HS-27A (cell line): ENCODE measurements around the gene ZBTB20.

ENCODE experiments used
- DNase-seq: peaks from one replicate; pipeline ENCODE4 v3.0.0-alpha.2; 2012; ENCODE audit warnings: low read depth, missing footprints

Gene ZBTB20

DNA sequence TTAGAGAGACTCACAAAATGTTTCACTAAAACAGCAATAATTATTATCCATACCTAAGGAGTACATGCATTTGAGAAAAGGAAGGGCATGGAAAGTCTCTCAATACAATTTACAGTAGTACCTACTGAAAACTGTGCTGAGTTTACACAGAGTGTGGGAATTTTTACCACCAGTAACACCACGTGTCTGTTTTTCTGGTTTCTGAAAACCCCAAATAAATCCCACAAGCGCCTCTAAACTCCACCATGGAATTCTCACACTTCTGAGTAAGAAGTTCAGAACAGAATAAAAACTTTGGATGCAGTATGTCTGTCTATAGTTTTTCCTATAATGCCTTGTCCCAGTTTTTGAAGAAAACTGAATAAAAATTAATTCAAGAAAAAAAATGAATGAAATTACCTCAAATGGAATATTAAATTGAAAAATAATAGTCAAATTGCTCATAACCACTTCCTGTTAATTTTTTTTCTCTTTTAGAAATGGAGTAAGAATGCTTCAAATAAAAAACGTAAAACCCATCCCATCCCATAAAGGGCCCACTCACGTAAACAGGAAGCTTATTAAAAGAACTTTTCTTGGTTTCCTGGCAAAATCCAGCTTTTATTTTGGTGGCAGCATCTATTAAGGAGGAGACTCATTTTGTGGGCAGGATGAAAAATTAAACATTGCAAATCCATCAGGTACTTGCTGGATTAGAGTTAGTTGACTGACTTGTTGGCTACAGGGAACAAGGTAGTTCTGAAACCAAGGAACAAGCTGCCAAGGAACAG, 475.2 kb downstream of the ZBTB20 start:
- DNase-seq, result no peak

DNA sequence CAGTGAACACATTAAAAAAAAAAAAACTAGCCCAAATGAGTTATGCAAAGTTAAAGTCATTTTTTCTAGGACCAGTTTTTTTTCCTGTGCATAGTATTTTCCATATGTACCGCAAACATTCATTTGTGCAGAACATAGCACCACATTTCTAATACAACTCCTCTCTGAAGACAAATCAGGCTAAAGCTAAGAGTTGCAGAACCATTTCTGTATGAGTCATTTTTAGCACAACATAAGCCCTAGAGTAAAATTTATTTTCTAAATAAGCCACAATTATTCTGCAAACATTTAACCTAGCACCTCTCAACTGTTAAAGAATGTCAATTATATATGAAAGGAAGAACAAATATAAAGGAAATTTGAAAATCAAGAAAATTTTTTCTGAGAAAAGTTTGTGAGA, 477.5 kb downstream of the ZBTB20 start:
- DNase-seq, result no peak

DNA sequence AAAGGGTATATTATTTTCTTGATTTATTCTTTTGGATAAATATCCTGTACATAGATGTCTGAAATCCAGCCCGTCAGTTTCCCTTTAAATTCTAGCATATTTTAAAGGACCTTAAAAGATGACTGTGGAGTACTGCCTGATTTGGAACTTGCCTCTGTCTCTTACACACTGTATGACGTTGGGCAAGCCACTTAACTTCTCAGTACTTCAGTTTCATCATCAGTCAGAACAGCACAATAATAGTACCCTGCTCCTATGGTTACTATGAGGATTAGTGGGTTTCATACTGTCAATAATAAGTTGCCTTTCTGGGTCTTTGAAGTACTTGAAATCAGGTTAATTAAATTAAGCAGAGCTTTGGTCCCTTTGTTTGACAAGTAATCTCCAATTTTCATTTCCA, 479.0 kb downstream of the ZBTB20 start:
- DNase-seq, result no peak

DNA sequence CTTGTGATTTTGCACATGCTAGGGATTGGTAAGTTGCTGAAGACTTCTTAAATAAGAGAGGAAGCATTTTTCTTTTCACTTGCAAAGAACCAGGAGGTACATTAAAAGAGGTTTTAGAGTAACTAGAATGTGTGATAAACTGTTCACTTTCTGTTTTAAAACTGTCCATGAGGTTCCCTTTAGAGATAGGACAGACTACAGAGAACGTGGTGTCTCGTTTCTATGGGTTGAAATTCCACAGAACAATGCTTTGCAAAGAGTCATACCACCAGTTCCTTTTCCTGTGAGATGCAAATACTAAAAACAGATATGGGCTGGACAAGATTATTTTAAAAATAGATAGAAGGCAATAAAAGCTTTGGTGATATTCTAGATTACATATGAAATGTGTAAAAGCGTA, 480.5 kb downstream of the ZBTB20 start:
- DNase-seq, result no peak

DNA sequence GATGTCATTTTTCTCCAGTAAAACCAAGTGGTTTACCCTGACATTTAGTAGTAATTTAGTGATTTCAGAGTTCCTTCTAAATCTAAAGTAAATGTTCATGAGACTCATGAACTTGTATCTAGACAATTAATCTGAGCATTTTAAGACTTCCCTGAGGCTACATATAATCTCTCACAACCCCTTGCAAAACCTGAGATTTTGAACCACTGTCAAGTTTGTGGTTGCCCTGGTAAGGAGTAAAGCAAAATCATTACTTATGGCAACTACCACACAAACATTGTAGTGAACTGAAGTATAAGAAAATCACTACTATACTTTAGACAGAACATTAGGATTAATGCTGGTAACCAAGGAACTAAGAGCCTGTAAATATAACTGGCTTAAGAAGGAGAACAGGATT, 483.1 kb downstream of the ZBTB20 start:
- DNase-seq, result no peak

DNA sequence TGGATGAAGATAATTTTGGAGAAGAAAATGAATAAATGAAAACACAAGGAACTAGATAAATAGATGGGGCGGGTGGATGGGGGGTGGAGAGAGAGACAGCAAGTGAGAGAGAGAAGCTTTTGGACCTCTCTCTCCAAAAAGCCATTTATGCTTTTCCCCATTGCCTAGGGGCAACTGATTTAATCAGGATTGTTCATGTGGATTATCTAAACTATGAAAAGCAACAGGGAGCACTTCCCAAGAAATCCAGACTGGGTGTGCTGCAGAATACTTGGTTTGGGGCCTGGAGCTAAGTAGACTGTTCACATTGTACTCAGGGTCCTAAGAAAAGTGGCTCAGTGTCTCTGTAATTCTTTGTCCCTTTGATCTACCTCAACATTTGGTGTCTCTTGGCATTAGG, 486.3 kb downstream of the ZBTB20 start:
- no peak for DNase-seq

DNA sequence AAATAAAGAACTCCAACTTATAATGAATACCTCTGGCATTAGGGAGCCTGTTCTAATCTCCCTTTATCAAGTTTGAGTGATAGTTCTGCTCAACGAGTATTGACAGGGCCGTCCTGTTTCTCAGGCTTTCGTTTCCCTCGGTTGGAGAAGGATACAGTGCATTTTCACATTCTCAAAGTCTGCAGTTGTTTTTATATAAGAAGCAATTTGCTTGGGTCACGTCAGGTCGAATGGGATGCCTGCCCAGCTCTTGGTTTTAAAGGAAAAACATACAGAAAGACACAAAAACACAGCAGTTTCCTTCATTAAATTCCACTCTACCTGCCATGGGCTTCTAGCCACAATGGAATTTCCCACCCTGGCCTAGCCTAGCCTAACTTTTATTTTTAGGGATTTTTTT, 487.0 kb downstream of the ZBTB20 start:
- no peak for DNase-seq

DNA sequence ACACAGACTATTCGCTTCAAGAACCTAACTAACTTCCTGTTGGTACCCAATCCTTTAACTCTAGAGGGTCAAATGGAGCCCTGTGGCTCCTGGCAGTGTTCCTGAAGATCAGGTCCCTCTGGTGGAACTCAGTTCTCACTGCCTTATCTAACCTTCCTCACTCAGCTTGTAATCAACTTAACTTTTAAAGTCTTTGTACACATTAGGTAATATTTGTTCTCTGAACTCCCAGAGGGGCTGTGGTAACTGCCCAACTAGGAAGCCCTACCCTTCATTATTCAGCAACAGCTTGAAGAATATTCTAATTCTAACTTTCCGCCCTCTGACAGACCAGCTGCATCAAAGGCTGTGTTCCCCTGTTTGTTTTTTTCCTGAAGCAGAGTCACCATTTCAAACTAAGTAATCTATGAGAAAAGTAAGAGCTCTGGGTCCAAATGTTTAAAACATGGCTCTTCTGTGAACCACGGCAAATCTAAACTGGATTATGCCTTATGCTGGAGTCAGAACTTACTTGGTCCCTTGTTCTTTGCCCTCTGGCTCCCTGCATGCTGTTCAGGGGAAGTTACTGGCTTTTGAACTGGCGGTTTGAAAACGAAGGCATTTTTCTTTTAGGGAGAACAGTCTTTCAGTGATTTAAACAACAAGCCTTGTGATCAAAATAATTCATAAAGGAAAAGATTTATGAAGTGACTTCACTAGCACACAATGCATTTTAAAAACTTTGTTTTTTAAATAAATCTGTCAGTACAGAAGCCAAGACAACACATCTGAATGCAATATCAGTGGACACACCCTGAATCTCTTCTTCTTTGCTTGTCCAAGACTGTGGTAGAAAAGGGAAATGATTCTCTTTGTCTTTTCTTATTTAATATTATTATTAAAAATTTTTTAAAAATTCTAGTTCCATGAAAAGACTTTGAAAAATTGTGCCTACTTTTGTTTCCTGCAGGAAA, 487.7 kb downstream of the ZBTB20 start:
- DNase-seq, result no peak

DNA sequence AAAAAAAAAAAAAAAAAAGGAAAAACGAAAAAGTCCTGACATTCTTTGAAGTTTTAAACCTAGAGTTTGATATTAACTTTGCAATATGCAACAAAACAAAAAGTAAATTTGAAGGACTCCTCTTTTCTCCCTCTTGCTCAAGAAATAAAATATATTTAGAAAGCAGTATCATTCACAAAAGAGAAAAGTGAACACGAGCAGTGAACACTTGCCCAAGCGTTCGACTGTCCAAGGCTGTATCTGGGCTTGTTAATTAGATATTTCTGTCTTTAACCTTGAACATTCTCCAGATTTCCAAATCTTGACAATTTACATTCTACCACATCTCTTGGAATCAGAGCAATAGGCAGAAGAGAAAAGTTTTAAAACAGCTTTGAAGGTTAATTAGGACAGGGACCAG, 495.5 kb downstream of the ZBTB20 start:
- no peak for DNase-seq

DNA sequence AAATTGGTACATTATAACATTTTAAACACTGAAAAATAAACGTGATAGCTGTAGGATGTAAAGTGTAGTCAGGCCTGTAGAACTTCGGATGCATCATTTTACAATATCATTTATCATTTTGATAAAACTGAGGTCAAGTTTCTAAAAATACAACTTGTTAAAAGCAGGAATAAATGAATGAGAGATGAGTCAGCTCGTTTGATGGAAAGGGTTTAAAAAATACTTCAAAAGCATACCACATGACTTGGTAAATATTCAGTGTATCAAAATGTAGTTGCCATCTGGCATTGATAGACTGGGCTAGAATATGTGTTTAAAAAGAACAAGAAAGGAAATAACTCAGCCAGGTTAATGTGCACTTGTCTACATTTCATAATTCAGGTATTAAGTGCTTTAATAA, 496.3 kb downstream of the ZBTB20 start:
- peak; percentile 57 for DNase-seq

DNA sequence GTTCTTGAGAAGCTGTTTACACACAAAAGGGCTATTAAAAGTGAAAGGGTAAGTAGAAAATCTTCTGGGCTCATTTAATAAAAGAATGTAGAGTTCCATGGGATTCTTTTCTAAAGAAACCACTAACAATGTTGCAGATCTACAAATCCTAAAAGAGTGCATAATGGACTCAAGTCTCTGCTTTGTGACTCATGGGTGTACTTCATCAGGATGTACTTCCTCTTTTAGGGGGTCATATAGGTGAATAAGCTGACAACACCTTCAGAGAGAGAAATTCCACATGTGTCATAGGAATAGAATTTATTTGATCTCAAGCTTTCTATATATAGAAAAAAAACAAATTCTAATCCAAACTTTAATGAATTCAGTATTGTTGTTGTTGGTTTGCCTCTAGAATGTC, 497.8 kb downstream of the ZBTB20 start:
- no peak for DNase-seq

DNA sequence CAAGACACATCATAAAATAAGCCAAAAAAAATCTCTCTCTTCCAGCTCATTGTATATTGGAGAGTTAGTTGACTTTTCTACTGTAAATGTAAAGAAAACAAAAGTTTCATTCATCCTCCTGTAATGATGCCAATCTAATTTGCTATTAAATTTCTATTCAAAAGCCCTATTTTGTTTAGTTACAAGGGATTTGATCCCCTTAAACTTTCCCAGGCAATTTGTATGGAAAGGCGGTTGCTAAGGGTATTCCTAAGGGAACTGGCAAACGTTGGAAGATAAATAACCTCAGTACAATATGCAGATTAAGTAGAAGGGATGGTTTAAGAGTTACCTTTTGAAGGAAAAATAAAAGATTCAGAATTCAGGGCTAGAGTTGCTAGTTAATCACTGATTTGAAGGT, 500.6 kb downstream of the ZBTB20 start:
- no peak for DNase-seq

DNA sequence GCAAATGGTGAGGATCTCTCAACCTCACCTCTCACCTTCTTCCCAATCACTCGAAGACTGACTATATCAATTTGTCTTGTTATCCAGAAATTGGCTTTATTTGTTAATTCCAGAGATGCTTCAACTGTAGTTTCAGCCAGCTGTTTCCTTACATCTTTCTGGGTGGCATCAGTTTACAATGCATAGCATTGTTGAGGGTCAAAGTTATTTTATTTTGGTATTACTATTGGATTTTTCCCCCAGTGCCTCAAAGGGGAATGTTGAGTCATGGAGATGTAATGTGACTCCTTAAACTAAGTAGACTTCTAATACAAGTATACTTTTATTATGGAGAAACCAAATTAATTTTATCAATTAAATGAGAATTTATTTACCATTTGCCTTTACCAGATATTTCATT, 501.7 kb downstream of the ZBTB20 start:
- DNase-seq, result peak; percentile 61

DNA sequence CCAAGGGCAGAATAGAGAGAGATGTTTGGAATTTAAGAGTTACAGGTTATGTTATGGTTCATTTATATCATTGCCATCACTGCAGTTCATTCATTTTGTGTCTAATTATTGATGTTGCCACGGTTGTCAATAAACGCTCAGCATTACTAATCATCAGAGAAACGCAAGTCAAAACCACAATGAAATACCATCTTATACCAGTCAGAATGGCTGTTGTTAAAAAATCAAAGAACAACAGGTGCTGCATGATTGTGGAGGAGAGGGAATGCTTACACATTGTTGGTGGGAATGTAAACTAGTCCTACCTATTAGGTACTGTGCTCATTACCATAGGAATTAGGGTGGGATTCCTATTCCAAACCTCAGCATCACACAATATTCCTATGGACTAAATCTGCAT, 502.7 kb downstream of the ZBTB20 start:
- DNase-seq, result no peak

DNA sequence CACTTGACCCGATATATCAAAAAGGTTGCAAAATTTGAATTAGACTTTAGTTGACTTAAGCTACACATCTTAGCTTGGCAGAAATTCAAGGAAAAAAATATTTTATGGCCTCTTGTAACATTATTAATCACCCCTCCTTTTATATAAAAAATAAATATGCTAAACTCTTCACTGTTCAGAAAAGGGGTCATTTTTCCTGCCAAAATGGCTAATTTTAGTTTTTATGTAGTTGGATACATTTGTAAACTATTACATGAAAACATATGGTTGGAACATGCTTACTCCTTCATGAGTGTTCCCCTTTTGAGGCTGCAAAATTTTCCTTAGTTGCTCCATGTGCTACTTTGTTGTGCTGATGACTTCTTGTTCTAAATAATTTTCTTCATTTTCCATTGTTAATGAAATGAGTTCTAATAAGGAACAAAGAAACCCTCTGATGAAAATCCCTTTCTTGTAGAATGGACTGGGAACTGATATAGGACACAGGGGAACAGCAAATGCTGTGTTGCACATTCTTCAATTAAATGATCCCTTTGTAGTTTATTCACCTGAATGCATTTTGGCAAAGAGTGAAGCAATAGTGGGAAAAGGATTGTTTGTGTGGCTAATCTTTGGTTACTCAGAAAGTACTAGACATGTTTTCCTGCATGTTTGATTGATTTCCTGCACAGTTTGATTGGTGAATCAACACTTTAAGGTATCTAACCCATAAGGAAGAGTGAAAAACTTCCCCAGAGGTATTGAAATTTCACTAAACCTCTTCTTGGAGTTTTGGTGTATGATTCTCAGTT, 503.9 kb downstream of the ZBTB20 start:
- DNase-seq, result no peak

DNA sequence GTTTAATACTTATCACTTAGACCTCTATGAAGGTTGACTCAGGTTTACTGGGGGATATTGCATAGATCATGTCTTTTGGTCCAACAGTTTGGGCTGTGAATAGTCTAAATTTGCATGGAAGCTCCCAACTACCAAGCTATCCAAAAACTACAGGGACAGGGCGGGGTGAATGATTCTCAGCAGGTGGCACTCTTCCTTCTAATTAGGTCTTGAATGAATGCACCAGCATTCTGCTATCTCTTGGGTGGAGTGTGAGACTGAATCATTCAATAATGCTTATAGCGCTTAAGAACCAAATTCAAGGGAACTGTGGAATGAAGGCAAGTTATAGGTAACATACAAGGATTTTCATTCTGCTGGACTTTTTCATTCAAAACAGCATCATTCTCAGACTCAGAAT, 507.0 kb downstream of the ZBTB20 start:
- DNase-seq, result no peak

DNA sequence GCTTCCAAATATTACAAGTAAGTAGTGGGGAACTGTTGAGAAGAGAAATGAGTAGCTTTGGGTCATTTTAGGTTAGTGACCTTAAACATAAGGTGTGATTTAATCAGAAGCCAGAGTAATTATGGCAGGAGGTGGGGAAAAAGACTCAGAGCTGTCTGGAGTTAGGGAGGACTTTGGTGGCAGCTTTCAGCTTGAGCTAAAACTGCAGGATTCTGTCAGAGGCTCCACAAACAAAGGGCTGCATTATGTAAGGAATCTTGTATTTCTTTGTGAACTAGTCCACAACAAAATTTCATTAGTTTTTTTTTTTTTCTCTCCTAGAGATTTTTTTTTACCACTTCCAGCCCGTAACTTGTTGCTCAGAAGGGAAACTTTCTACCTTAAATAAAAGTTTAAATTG, 507.9 kb downstream of the ZBTB20 start:
- no peak for DNase-seq

DNA sequence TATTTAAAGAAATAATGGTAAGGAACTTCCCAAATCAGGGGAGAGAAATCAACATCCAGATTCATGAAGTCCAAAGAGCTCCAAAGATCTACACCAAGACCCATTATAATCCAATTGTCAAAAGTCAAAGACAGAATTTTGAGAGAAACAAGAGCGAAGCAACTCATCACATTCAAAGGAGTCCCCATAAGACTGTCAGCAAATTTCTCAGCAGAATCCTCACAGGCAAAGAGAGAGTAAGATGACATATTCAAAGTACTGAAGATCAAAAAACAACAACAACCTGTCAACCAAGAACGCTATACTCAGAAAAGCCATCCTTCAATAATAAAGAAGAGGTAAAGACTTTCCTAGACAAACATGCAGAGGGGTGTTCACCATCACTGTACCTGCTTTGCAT, 511.2 kb downstream of the ZBTB20 start:
- no peak for DNase-seq

DNA sequence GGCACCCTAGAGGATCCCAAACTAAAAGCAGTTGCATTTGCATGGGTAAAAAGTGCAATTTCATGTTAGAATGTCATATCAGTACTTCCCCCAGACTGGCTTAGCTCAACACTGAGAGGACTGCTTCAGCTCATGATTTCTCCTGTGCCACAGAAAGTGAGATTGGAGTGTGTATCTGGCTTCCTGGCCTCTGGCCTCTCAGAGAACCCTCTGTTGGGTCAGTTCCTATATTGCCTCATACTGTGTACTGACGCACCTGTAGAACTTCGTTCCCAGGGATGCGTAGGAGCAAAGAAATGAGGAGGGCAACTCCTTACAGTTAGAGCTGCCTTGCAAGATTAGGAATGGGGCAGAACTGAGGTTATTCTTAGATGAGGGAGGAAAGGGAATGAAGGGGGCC, 512.5 kb downstream of the ZBTB20 start:
- no peak for DNase-seq

DNA sequence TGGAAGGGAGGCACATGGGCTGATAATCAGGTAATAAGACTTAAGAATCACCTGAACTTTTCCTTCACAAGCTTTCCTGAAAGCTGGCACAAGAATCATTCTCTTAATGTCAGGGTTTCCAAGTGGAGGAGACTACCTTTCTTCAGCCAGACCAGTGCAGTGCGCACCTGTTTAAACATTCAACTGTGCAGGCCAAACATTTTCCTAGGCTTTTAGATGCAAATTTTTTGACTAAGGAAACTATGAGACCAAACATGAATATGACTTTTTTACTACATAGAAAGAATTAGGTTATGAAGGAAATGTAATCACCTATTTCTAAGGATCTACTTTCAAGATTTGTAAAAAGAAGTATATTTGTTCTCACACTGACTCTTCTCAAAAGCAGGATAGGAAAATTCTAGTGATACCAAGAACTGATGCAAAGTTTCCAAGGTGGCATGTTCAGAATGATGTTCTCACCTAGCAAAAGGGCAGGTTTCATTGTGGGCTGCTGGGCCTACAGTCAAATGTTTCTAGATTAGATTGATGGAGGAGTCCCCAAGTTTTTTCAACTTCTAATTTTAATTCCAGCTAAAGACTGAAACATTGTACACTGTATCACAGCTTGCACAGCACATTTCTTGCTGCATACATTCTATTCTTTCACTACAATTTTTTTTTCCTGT, 514.2 kb downstream of the ZBTB20 start:
- no peak for DNase-seq

DNA sequence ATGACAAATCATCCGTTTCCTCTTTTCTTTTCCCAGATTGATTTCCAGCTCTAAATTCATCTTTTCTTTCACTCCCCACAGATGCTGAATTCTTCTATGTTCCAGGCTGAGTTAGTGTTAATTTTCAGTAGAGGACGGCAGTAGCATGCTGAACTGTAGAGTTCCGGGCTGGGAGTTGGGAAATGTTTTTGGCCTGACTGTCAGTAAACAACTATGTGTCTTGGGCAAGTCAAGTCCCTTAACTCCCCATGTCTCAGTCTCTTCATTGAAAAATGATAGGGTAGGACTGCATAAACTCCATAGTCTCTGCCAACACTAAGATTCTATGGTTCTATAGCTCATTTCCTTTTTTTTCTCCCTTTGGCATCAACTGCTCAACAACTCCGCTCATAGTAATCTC, 519.3 kb downstream of the ZBTB20 start:
- no peak for DNase-seq

DNA sequence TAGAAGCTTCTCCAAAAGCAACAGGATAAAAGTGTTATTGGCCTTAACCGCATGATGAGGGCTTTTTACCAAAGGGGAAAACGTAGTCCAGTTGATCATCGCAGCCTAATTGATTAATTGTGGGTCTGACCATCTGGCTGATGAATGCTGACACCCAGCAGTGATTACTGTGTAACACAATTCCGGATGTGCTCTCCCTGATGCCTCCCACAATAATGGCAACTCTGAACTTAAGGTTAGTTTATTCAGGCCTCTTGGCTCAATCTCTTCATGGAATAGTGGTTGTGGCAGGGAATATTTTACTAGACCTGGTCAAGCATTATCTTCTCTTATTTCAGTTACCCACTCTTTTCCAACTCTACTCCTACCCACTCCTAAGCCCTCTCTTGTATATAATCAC, 520.3 kb downstream of the ZBTB20 start:
- DNase-seq, result no peak
